Endothelial cell of umbilical vein (primary cell): ENCODE data around the gene AP3S1. TPM values are rescaled to one million over a fixed set of nuclear protein-coding genes. Genes with fewer than 3 reads are reported as not detected.

Experiments
- BruUV-seq: library from RNA; stranded (reverse); fragments of 400-500 nt; replicated peaks from 2 replicates; lab custom pipeline; 2021; lab: Mats Ljungman, UMichigan
- CTCF ChIA-PET: fragments of 300-600, 350-600 bp; sonication (Branson Sonifier 250); formaldehyde crosslinking; loops from one replicate; lab custom pipeline; 2021; ENCODE audit warnings: antibody characterized with exemption, inconsistent platforms; lab: Charles Lee
- POLR2A ChIA-PET: fragments of 300-600, 350-600 bp; sonication (Branson Sonifier 250); formaldehyde crosslinking; loops from one replicate; lab custom pipeline; 2021; ENCODE audit warnings: antibody characterized with exemption, inconsistent platforms; lab: Charles Lee
- DNase-seq: peaks from one replicate; pipeline ENCODE4 v3.0.0-alpha.2; 2011; ENCODE audit warnings: low read depth, low spot score
- FAIRE-seq: peaks from 2 replicates; lab custom pipeline; 2011; peaks lifted over from hg19 to GRCh38; lab: Jason Lieb, UNC
- H2AFZ ChIP-seq: 2 replicates; pipeline ENCODE4 v1.6.0; 2012; ENCODE audit warnings: low read depth, low read length, control low read depth, inconsistent platforms
- H3K27ac ChIP-seq: 2 replicates; pipeline ENCODE4 v1.5.1; 2011; ENCODE audit warnings: low read depth, mild to moderate bottlenecking, control low read depth, low read length, moderate library complexity; ENCODE audit not compliant: insufficient read depth
- H3K27me3 ChIP-seq, 2 experiments: 2 replicates each; pipeline versions ENCODE4 v1.6.0 to v1.6.1; 2011; ENCODE audit warnings: low read length in 2 of 2, mixed read lengths in 1 of 2; ENCODE audit not compliant: control insufficient read depth in 2 of 2, insufficient read depth in 2 of 2
- H3K36me3 ChIP-seq, 2 experiments: 2 replicates in 1 of 2; 3 replicates in 1 of 2; pipeline ENCODE4 v1.5.1; 2011; ENCODE audit warnings: low read length in 2 of 2, mild to moderate bottlenecking in 1 of 2, moderate library complexity in 1 of 2; ENCODE audit not compliant: control insufficient read depth in 2 of 2, insufficient read depth in 2 of 2; ENCODE audit errors: extremely low read depth in 1 of 2
- H3K4me1 ChIP-seq: 3 replicates; pipeline ENCODE4 v1.5.1; 2011; ENCODE audit warnings: mild to moderate bottlenecking, low read length; ENCODE audit not compliant: control insufficient read depth, insufficient read depth; ENCODE audit errors: extremely low read depth
- H3K4me2 ChIP-seq: 2 replicates; pipeline ENCODE4 v1.6.1; 2011; ENCODE audit warnings: low read length, control low read depth, mixed read lengths; ENCODE audit not compliant: insufficient read depth
- H3K4me3 ChIP-seq, 3 experiments: fragments of 200-600 bp in 1 of 3; sonication (generic), shearing (Covaris generic) in 1 of 3; replicated peaks in 1 of 3; 2 replicates each; pipeline ENCODE4 v1.5.1; 2011 to 2016; ENCODE audit warnings: control low read depth in 3 of 3, low read length in 3 of 3, mild to moderate bottlenecking in 2 of 3, inconsistent platforms in 1 of 3, low read depth in 1 of 3, moderate library complexity in 1 of 3; ENCODE audit not compliant: insufficient read depth in 1 of 3
- H3K79me2 ChIP-seq: 2 replicates; pipeline ENCODE4 v1.6.0; 2012; ENCODE audit warnings: low read length, inconsistent platforms; ENCODE audit not compliant: control insufficient read depth, insufficient read depth
- H3K9ac ChIP-seq: replicated peaks from 2 replicates; pipeline ENCODE3; 2011; ENCODE audit warnings: low read length, control low read depth; ENCODE audit not compliant: insufficient read depth; ENCODE audit errors: extremely low read depth
- H3K9me1 ChIP-seq: replicated peaks from 3 replicates; pipeline ENCODE4 v1.6.0; 2011; ENCODE audit warnings: mild to moderate bottlenecking, low read length; ENCODE audit not compliant: control insufficient read depth, insufficient read depth; ENCODE audit errors: extremely low read depth
- H3K9me3 ChIP-seq: replicated peaks from 2 replicates; pipeline ENCODE4 v1.5.1; 2012; ENCODE audit warnings: low read length, inconsistent platforms; ENCODE audit not compliant: control insufficient read depth, insufficient read depth
- H4K20me1 ChIP-seq: replicated peaks from 2 replicates; pipeline ENCODE3; 2011; ENCODE audit warnings: mild to moderate bottlenecking, low read length; ENCODE audit not compliant: control insufficient read depth, insufficient read depth; ENCODE audit errors: extremely low read depth
- EZH2 ChIP-seq: IDR thresholded peaks from 2 replicates; pipeline ENCODE4 v1.6.1; 2012; ENCODE audit warnings: borderline replicate concordance, low read depth, mild to moderate bottlenecking, moderate library complexity, low read length, inconsistent platforms; ENCODE audit not compliant: severe bottlenecking
- FOS ChIP-seq: IDR thresholded peaks from 2 replicates; pipeline ENCODE4 v1.6.1; 2011; ENCODE audit warnings: mild to moderate bottlenecking, low read length, moderate library complexity, borderline replicate concordance; ENCODE audit not compliant: insufficient read depth
- GATA2 ChIP-seq: IDR thresholded peaks from 2 replicates; pipeline ENCODE4 v1.7.0; 2011; ENCODE audit warnings: low read depth, mild to moderate bottlenecking, moderate library complexity, mixed read lengths, low read length; ENCODE audit not compliant: insufficient read length, insufficient read depth
- JUN ChIP-seq: IDR thresholded peaks from 2 replicates; pipeline ENCODE4 v1.6.1; 2011; ENCODE audit warnings: borderline replicate concordance, low read depth; ENCODE audit not compliant: insufficient read length, insufficient read depth
- MYC ChIP-seq: IDR thresholded peaks from one replicate; pipeline ENCODE4 v1.6.1; 2011; ENCODE audit warnings: mild to moderate bottlenecking, low read depth, low read length
- POLR2A ChIP-seq: IDR thresholded peaks from 2 replicates; pipeline ENCODE4 v1.6.1; 2012; ENCODE audit warnings: low read depth, mild to moderate bottlenecking, control low read depth, low read length
- POLR2AphosphoS5 ChIP-seq: IDR thresholded peaks from 2 replicates; pipeline ENCODE4 v1.6.1; 2012; ENCODE audit warnings: low read depth, mild to moderate bottlenecking, control low read depth, low read length, moderate library complexity; ENCODE audit not compliant: insufficient read depth
- dilution Hi-C: fragments of 300-500 bp; cut with MboI; formaldehyde crosslinking; loops from one replicate; pipeline ENCODE4 v1.15.0; 2019; ENCODE audit warnings: low sequenced_read_pairs; ENCODE audit not compliant: extremely low pct_ligation_motif_present
- intact Hi-C: fragments of 100-400 bp; cut with micrococcal nuclease; formaldehyde crosslinking; loops from one replicate; pipeline ENCODE4 v1.10.0; 2022
- polyA plus RNA-seq, 4 experiments: library from polyadenylated mRNA; depleted of rRNA in 3 of 4; stranded (reverse) in 3 of 4; unstranded in 1 of 4; fragments of >200 nt; gene quantifications; 2 replicates each; pipeline versions ENCODE4 v1.2.1 to v1.2.3, GENCODE V29; 2011 to 2012; ENCODE audit warnings: missing spikeins in 1 of 4
- total RNA-seq: library from RNA; stranded (reverse); gene quantifications from 2 replicates; pipeline ENCODE4 v1.2.3, GENCODE V29; 2021
- TF ChIP-seq, protein P1 (sequence below): IDR thresholded peaks from 2 replicates; pipeline ENCODE4 v1.6.1; 2011; ENCODE audit not compliant: insufficient read depth, insufficient read length
- TF ChIP-seq, protein P2 (sequence below), 2 donors: IDR thresholded peaks; 1 replicate in 1 of 2; 2 replicates in 1 of 2; pipeline ENCODE4 v1.5.1; 2011; ENCODE audit warnings: low read length in 2 of 2, mild to moderate bottlenecking in 2 of 2, moderate library complexity in 2 of 2, control low read depth in 1 of 2, inconsistent platforms in 1 of 2, low read depth in 1 of 2; ENCODE audit not compliant: insufficient read depth in 1 of 2; ENCODE audit errors: extremely low read depth in 1 of 2

Gene AP3S1
- total and polyA plus RNA-seq, 2 donors (not counting 3 experiments of a cell fraction or from before 2014, with no cell fraction given) = 26.5 to 85.7 TPM

- TF ChIP-seq, protein P1, sequence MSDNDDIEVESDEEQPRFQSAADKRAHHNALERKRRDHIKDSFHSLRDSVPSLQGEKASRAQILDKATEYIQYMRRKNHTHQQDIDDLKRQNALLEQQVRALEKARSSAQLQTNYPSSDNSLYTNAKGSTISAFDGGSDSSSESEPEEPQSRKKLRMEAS = no peak
- no peak for TF ChIP-seq GATA2
- TF ChIP-seq FOS = no peak
- TF ChIP-seq EZH2 = no peak
- TF ChIP-seq POLR2AphosphoS5 = no peak
- no peak for TF ChIP-seq POLR2A
- TF ChIP-seq JUN = no peak
- no peak for TF ChIP-seq MYC
- TF ChIP-seq, protein P2, sequence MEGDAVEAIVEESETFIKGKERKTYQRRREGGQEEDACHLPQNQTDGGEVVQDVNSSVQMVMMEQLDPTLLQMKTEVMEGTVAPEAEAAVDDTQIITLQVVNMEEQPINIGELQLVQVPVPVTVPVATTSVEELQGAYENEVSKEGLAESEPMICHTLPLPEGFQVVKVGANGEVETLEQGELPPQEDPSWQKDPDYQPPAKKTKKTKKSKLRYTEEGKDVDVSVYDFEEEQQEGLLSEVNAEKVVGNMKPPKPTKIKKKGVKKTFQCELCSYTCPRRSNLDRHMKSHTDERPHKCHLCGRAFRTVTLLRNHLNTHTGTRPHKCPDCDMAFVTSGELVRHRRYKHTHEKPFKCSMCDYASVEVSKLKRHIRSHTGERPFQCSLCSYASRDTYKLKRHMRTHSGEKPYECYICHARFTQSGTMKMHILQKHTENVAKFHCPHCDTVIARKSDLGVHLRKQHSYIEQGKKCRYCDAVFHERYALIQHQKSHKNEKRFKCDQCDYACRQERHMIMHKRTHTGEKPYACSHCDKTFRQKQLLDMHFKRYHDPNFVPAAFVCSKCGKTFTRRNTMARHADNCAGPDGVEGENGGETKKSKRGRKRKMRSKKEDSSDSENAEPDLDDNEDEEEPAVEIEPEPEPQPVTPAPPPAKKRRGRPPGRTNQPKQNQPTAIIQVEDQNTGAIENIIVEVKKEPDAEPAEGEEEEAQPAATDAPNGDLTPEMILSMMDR (IDR thresholded peaks at IDR 0.05; ENCODE audit: extremely low read depth in 1 of 2, insufficient read depth in 1 of 2, low read depth in 1 of 2, low read length in 2 of 2) = no peak
- Histone ChIP-seq H3K9me1 (no peaks in the 10 kb centered on the region), H3K4me1 (no peaks in the 10 kb centered on the region), H4K20me1 (no peaks in the 10 kb centered on the region), H2AFZ (no peak overlapping the region), H3K9me3 (no peaks in the 10 kb centered on the region), H3K4me3 (no peak overlapping the region), H3K27me3 (no peaks in the 10 kb centered on the region), H3K27ac (no peak overlapping the region), H3K36me3 (no peaks in the 10 kb centered on the region), H3K4me2 (no peak overlapping the region), H3K79me2 (no peaks in the 10 kb centered on the region), H3K9ac (no peak overlapping the region)
- no peak for FAIRE-seq
- intact Hi-C loops = no loop called here
- dilution Hi-C loops = no loop called here
- CTCF ChIA-PET = interaction anchor here (0.9 to 1.1 kb wide), 2 partner anchors 9 to 10 kb away, joined by 3 read pairs; no protein-coding TSS in a partner anchor
- POLR2A ChIA-PET = no interaction called here
- DNase-seq = no peak
- no TSS peak for BruUV-seq
Observed at GRCh38 chr5:115944501-115944900, 102.8 kb downstream of the AP3S1 start.
